HG03521 (cell line): ENCODE measurements around the gene PSMA7.
"Not testable (repeated sequence)": the region's sequence is repeated elsewhere in the genome, so short reads cannot be mapped to it uniquely, and the experiment has no call there.

ENCODE experiments used
- ATAC-seq: cut with Tn5 transposase; IDR thresholded peaks from one replicate; pipeline ENCODE4 v1.9.1; 2021; ENCODE audit warnings: mild to moderate bottlenecking, moderate library complexity; ENCODE audit not compliant: unreplicated experiment

PSMA7 gene

GRCh38 chr20:62120990-62121775 is 22.0 kb downstream of the PSMA7 start:
- ATAC-seq: no peak

- ATAC-seq: no peak
Observed at GRCh38 chr20:62120365-62120762, 22.8 kb downstream of the PSMA7 start.

- no peak for ATAC-seq
Observed at GRCh38 chr20:62119591-62120364, 23.4 kb downstream of the PSMA7 start.

GRCh38 chr20:62119115-62119514 is 24.1 kb downstream of the PSMA7 start:
- ATAC-seq: no peak

GRCh38 chr20:62118113-62119043 is 24.8 kb downstream of the PSMA7 start:
- no peak for ATAC-seq

- no peak for ATAC-seq
Observed at GRCh38 chr20:62117658-62118057, 25.5 kb downstream of the PSMA7 start.

GRCh38 chr20:62117362-62117646 is 25.9 kb downstream of the PSMA7 start:
- ATAC-seq: no peak

- no peak for ATAC-seq
Observed at GRCh38 chr20:62116558-62117361, 26.4 kb downstream of the PSMA7 start.

- not testable (repeated sequence) for ATAC-seq
Observed at GRCh38 chr20:62115800-62116407, 27.3 kb downstream of the PSMA7 start.

GRCh38 chr20:62114894-62115293 is 28.3 kb downstream of the PSMA7 start:
- ATAC-seq: no peak

GRCh38 chr20:62112368-62112767 is 30.8 kb downstream of the PSMA7 start:
- no peak for ATAC-seq

- no peak for ATAC-seq
Observed at GRCh38 chr20:62111148-62111547, 32.0 kb downstream of the PSMA7 start.

GRCh38 chr20:62105592-62105991 is 37.6 kb downstream of the PSMA7 start:
- ATAC-seq: no peak

- ATAC-seq: no peak
Observed at GRCh38 chr20:62104791-62105345, 38.3 kb downstream of the PSMA7 start.

- ATAC-seq: no peak
Observed at GRCh38 chr20:62104234-62104789, 38.9 kb downstream of the PSMA7 start.

GRCh38 chr20:62103508-62104233 is 39.5 kb downstream of the PSMA7 start:
- no peak for ATAC-seq

- no peak for ATAC-seq
Observed at GRCh38 chr20:62101078-62101477, 42.1 kb downstream of the PSMA7 start.

GRCh38 chr20:62097881-62098407 is 45.2 kb downstream of the PSMA7 start:
- ATAC-seq: no peak
